ENCODE results near the gene BLCAP. TPM values are rescaled to one million over a fixed set of nuclear protein-coding genes. Genes with fewer than 3 reads are reported as not detected.
"Not testable (repeated sequence)": the region's sequence is repeated elsewhere in the genome, so short reads cannot be mapped to it uniquely, and the experiment has no call there.

Gene BLCAP
- total and polyA plus RNA-seq, 9 donors = 27.7 to 147 (median 62.0) TPM

- Histone ChIP-seq H3K27ac (no peak overlapping the region), H3K9me3 (no peaks in the 10 kb centered on the region), H3K4me1 (ENCODE audit: insufficient read depth) (no peaks in the 10 kb centered on the region), H3K27me3 (no peaks in the 10 kb centered on the region), H3K4me3 (no peak overlapping the region), H3K36me3 (no peaks in the 10 kb centered on the region)
- no peak for DNase-seq
- WGBS, 3 donors = 80 to 87% (median 86%) methylated on average over 11 of the region's 11 CpGs
- intact Hi-C loops (cut with DNase I) = no loop called here
- TF ChIP-seq CTCF (IDR thresholded peaks at IDR 0.05) (no peak), POLR2A (IDR thresholded peaks at IDR 0.05) (no peak), EP300 (IDR thresholded peaks at IDR 0.05) (no peak)
Measured at GRCh38 chr20:37473249-37474000, 54.3 kb downstream of the BLCAP start.

- H3K4me3 ChIP-seq; H3K9me3 ChIP-seq; H3K36me3 ChIP-seq; DNase-seq; H3K4me1 ChIP-seq (ENCODE audit: insufficient read depth); H3K27ac ChIP-seq; intact Hi-C loops (cut with DNase I); H3K27me3 ChIP-seq: not testable (repeated sequence)
- 86 to 88% (median 87%) methylated on average over 6 of the region's 6 CpGs for WGBS, 3 donors
Measured at GRCh38 chr20:37472435-37472834, 55.2 kb downstream of the BLCAP start.

- H3K4me3 ChIP-seq = no peak overlapping the region
- TF ChIP-seq POLR2A (IDR thresholded peaks at IDR 0.05) (no peak), EP300 (IDR thresholded peaks at IDR 0.05) (no peak), CTCF (IDR thresholded peaks at IDR 0.05) (no peak)
- no peaks in the 10 kb centered on the region for H3K4me1 ChIP-seq (ENCODE audit: insufficient read depth)
- intact Hi-C loops (cut with DNase I) = no loop called here
- H3K36me3 ChIP-seq = no peaks in the 10 kb centered on the region
- no peak overlapping the region for H3K27ac ChIP-seq
- no peak for DNase-seq
- H3K9me3 ChIP-seq = no peaks in the 10 kb centered on the region
- WGBS, 3 donors = 78 to 81% (median 81%) methylated on average over 7 of the region's 7 CpGs
- H3K27me3 ChIP-seq = no peaks in the 10 kb centered on the region
Measured at GRCh38 chr20:37471741-37472235, 55.9 kb downstream of the BLCAP start.

- intact Hi-C loops (cut with DNase I); DNase-seq; H3K4me3 ChIP-seq; H3K9me3 ChIP-seq; H3K27me3 ChIP-seq; H3K27ac ChIP-seq; H3K36me3 ChIP-seq; H3K4me1 ChIP-seq (ENCODE audit: insufficient read depth): not testable (repeated sequence)
- WGBS, 3 donors = 91 to 98% (median 94%) methylated on average over 8 of the region's 8 CpGs
Measured at GRCh38 chr20:37470190-37470589, 57.5 kb downstream of the BLCAP start.

GRCh38 chr20:37469531-37469930, 58.1 kb downstream of the BLCAP start:
- Histone ChIP-seq H3K36me3 (no peaks in the 10 kb centered on the region), H3K4me3 (no peak overlapping the region), H3K4me1 (ENCODE audit: insufficient read depth) (no peaks in the 10 kb centered on the region), H3K27me3 (no peaks in the 10 kb centered on the region), H3K27ac (no peak overlapping the region), H3K9me3 (no peaks in the 10 kb centered on the region)
- no peak for DNase-seq
- intact Hi-C loops (cut with DNase I) = no loop called here
- TF ChIP-seq CTCF (IDR thresholded peaks at IDR 0.05) (no peak), EP300 (IDR thresholded peaks at IDR 0.05) (no peak), POLR2A (IDR thresholded peaks at IDR 0.05) (no peak)
- WGBS, 3 donors = 88 to 89% (median 89%) methylated on average over 7 of the region's 7 CpGs
